Mesodermal cell (in vitro differentiated cells): Measurements from ENCODE around the gene SSC5D.

Source experiments
- H3K27ac ChIP-seq: 2 replicates; pipeline ENCODE4 v1.7.0; 2013; ENCODE audit warnings: mild to moderate bottlenecking, low read depth, low read length, moderate library complexity; ENCODE audit not compliant: severe bottlenecking
- H3K36me3 ChIP-seq: 2 replicates; pipeline ENCODE4 v1.7.1; 2013; ENCODE audit warnings: mild to moderate bottlenecking, low read length, moderate library complexity; ENCODE audit not compliant: control insufficient read depth, insufficient read depth
- H3K4me1 ChIP-seq: one replicate; pipeline ENCODE4 v1.7.1; 2013; ENCODE audit warnings: mild to moderate bottlenecking, low read length; ENCODE audit not compliant: insufficient read depth, control insufficient read depth, poor library complexity, severe bottlenecking
- H3K4me3 ChIP-seq: 2 replicates; pipeline ENCODE4 v1.7.0; 2013; ENCODE audit warnings: low read length, control low read depth, mild to moderate bottlenecking; ENCODE audit not compliant: insufficient read depth, poor library complexity, severe bottlenecking; ENCODE audit errors: extremely low read depth
- H3K9me3 ChIP-seq: 2 replicates; pipeline ENCODE4 v1.7.1; 2013; ENCODE audit warnings: mild to moderate bottlenecking, low read length, moderate library complexity; ENCODE audit not compliant: control insufficient read depth
- WGBS, 2 experiments: methylation state at CpG; one replicate each; pipeline ENCODE4 v1.1.5; 2013; ENCODE audit warnings: missing lambda C conversion rate in 2 of 2; ENCODE audit not compliant: insufficient coverage in 2 of 2; 5-methylcytosine and 5-hydroxymethylcytosine counted together

SSC5D gene

GRCh38 chr19:55544014-55544413 is 55.8 kb downstream of the SSC5D start:
- H3K9me3 ChIP-seq: no peaks in the 10 kb centered on the region
- WGBS, 2 experiments: 90 to 91% methylated on average over 12 of the region's 15 CpGs
- H3K36me3 ChIP-seq: no peaks in the 10 kb centered on the region
- H3K27ac ChIP-seq: no peak overlapping the region
- H3K4me3 ChIP-seq: no peak overlapping the region
- peaks cover 22% of the 10 kb centered on the region for H3K4me1 ChIP-seq

GRCh38 chr19:55544776-55545439 is 56.7 kb downstream of the SSC5D start:
- H3K4me1 ChIP-seq: peaks cover 22% of the 10 kb centered on the region
- no peaks in the 10 kb centered on the region for H3K36me3 ChIP-seq
- H3K9me3 ChIP-seq: no peaks in the 10 kb centered on the region
- WGBS, 2 experiments: 73 to 74% methylated on average over 19 to 21 of the region's 23 CpGs
- H3K27ac ChIP-seq: no peak overlapping the region
- no peak overlapping the region for H3K4me3 ChIP-seq

GRCh38 chr19:55545443-55545842 is 57.2 kb downstream of the SSC5D start, which contains the start of gene SBK3:
Gene SBK3 (minus strand): TSS chr19:55545543. CDS start chr19:55545543, 0 bp downstream.
- H3K27ac ChIP-seq: no peak within 1 kb of the TSS
- H3K36me3 ChIP-seq: no peaks in the 10 kb centered on the region
- no peak within 1 kb of the TSS for H3K4me3 ChIP-seq
- H3K4me1 ChIP-seq: peaks cover 22% of the 10 kb centered on the region
- no peaks in the 10 kb centered on the region for H3K9me3 ChIP-seq
- 88 to 89% methylated on average over 8 to 10 of the region's 10 CpGs for WGBS, 2 experiments

DNA sequence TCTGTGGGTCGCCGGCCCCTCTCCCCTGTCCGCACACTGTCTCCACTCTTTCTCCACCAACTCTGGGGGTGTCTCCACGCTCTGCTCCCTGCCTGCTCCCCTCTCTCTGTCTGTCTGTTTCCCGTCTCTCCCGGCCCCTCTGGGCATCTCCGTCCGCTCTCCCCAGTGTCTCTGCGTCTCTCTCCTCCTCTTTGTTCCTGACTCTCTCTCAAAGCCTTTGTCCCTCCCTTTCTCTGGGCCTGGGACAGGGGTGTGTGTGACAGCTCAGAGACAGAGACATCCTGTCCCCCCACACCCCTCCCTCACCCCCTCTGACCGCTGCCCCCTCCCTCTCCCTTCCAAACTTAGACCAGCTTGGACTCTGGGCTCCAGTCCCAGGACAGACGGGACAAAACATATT is 57.8 kb downstream of the SSC5D start:
- H3K4me1 ChIP-seq: peaks cover 22% of the 10 kb centered on the region
- no peaks in the 10 kb centered on the region for H3K9me3 ChIP-seq
- no peak overlapping the region for H3K27ac ChIP-seq
- WGBS, 2 experiments: 72 to 76% methylated on average over 6 to 7 of the region's 11 CpGs
- no peaks in the 10 kb centered on the region for H3K36me3 ChIP-seq
- H3K4me3 ChIP-seq: no peak overlapping the region

DNA sequence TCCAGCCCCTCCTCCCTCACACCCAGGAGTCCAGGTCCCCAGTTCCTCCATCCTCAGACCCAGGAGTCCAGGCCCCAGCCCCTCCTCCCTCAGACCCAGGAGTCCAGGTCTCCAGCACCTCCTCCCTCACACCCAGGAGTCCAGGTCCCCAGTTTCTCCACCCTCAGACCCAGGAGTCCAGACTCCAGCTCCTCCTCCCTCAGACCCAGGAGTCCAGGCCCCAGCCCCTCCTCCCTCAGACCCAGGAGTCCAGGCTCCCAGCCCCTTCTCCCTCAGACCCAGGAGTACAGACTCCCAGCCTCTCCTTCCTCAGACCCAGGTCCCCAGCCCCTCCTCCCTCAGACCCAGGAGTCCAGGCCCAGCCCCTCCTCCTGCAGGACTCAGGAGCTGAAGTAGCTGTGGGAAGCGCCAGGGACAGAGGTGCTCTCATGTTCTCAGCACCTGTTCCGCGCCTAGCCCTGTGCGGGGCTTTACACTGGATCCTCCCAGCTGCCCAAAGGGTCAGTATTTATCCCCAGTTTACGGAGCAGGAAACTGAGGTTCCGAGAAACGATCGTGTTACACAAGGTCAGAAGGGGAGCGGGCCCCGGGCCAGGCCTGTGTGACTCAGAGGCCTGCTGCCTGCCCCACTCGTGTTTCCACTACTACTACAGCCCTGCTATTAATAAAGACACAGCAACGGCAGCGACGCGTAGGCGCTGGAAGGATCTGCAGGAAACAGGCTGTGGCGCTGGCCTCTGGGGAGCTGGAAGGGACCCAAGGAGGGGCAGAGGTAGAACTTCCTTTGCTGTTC is 58.8 kb downstream of the SSC5D start:
- Histone ChIP-seq H3K36me3 (no peaks in the 10 kb centered on the region), H3K27ac (peak overlapping the region; percentile 24), H3K4me3 (no peak overlapping the region), H3K4me1 (peaks cover 22% of the 10 kb centered on the region), H3K9me3 (no peaks in the 10 kb centered on the region)
- 79 to 88% methylated on average over 7 to 16 of the region's 17 CpGs for WGBS, 2 experiments

- 4 to 14% methylated on average over 16 to 19 of the region's 36 CpGs for WGBS, 2 experiments
- no peaks in the 10 kb centered on the region for H3K9me3 ChIP-seq
- peak overlapping the region; percentile 23 for H3K4me3 ChIP-seq
- peaks cover 32% of the 10 kb centered on the region for H3K4me1 ChIP-seq
- H3K36me3 ChIP-seq: no peaks in the 10 kb centered on the region
- peak overlapping the region; percentile 79 for H3K27ac ChIP-seq
These were observed 61.5 kb downstream of the SSC5D start for GRCh38 chr19:55549500-55550320.

GRCh38 chr19:55550321-55550650 is 62.0 kb downstream of the SSC5D start:
- peak overlapping the region; percentile 79 for H3K27ac ChIP-seq
- no peaks in the 10 kb centered on the region for H3K36me3 ChIP-seq
- H3K9me3 ChIP-seq: no peaks in the 10 kb centered on the region
- peak overlapping the region; percentile 23 for H3K4me3 ChIP-seq
- 6% methylated on average over 3 of the region's 7 CpGs; no CpG with 5 or more reads in 1 of the 2 experiments for WGBS, 2 experiments
- H3K4me1 ChIP-seq: peaks cover 31% of the 10 kb centered on the region

DNA sequence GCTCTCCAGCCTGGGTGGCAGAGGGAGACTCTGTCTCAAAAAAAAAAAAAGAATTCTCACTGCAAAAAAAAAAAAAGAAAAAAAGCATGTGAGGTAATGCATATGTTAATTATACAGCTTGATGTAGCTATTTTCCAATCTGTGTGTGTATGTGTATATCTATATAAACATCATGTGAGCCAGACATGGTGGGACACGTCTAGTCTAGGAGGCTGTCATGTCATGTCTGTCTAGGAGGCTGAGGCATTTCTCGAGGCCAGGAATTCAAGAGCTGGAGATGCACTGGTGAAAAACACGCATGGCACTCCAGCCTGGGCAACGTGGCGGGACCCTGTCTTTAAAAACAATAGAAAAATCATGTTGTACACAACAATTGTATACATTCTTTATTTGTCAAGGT is 64.0 kb downstream of the SSC5D start:
- H3K36me3 ChIP-seq: no peaks in the 10 kb centered on the region
- no peak overlapping the region for H3K27ac ChIP-seq
- WGBS, 2 experiments: 67 to 83% methylated on average over 2 of the region's 5 CpGs
- no peak overlapping the region for H3K4me3 ChIP-seq
- peaks cover 14% of the 10 kb centered on the region for H3K4me1 ChIP-seq
- no peaks in the 10 kb centered on the region for H3K9me3 ChIP-seq

DNA sequence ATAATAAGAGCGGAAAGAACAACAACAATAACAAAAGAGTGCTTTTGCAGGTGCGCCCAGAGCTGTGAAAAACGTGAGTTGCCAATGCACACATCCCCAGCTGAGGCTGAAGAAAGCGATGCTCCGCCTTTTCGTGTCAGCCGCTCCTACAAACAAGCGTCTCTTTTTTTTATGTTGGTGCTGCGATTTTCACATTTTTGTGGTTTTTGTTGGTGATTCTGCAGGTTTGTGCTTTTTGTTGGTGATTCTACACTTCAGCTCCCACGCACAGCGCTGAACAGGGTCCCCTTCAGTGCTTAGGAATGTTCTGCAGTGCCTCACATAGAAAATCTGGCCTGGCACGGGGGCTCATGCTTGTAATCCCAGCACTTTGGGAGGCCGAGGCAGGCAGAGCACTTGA is 64.4 kb downstream of the SSC5D start:
- Histone ChIP-seq H3K36me3 (no peaks in the 10 kb centered on the region), H3K4me1 (peaks cover 11% of the 10 kb centered on the region), H3K4me3 (no peak overlapping the region), H3K27ac (no peak overlapping the region), H3K9me3 (no peaks in the 10 kb centered on the region)
- WGBS, 2 experiments: 37 to 49% methylated on average over 5 to 8 of the region's 13 CpGs

- Histone ChIP-seq H3K4me3 (no peak overlapping the region), H3K27ac (no peak overlapping the region), H3K9me3 (no peaks in the 10 kb centered on the region), H3K4me1 (peaks cover 11% of the 10 kb centered on the region), H3K36me3 (no peaks in the 10 kb centered on the region)
- WGBS, 2 experiments: 55 to 58% methylated on average over 10 to 12 of the region's 13 CpGs
These were observed 65.3 kb downstream of the SSC5D start for GRCh38 chr19:55553217-55554182.
